GM12878 (cell line): Measurements from ENCODE around the gene PEMT.

Source experiments
- CTCF ChIP-seq, 3 experiments: IDR thresholded peaks in 2 of 3; conservative IDR thresholded peaks in 1 of 3; 2 replicates each; pipeline ENCODE4 v1.5.1; 2011; ENCODE audit warnings: low read depth in 3 of 3, low read length in 3 of 3, mild to moderate bottlenecking in 3 of 3, control low read depth in 2 of 3, moderate library complexity in 2 of 3, inconsistent platforms in 1 of 3, mixed read lengths in 1 of 3; ENCODE audit not compliant: control insufficient read depth in 2 of 3, insufficient read depth in 1 of 3; ENCODE audit errors: extremely low read depth in 1 of 3
- TCF12 ChIP-seq: IDR thresholded peaks from 2 replicates; pipeline ENCODE4 v1.6.1; 2011; ENCODE audit warnings: low read depth, mild to moderate bottlenecking, low read length

GRCh38 chr17:17603178-17603894 lies 11.8 kb upstream of the PEMT start:
- no peak for TF ChIP-seq TCF12
- TF ChIP-seq CTCF (IDR thresholded peaks at IDR 0.05 in 2 of 3, conservative IDR thresholded peaks at IDR 0.05 in 1 of 3; ENCODE audit: control insufficient read depth in 2 of 3, extremely low read depth in 1 of 3, insufficient read depth in 1 of 3, low read depth in 3 of 3, low read length in 3 of 3), result no peak
